Esophagus squamous epithelium (tissue), 4 donors: ENCODE results near the gene CPN2.

Experiments used
- POLR2A ChIP-seq, 4 donors: fragments of 450-650 bp; IDR thresholded peaks; one replicate each; pipeline ENCODE4 v1.6.1; 2017; ENCODE audit warnings: antibody characterized with exemption in 4 of 4, mild to moderate bottlenecking in 4 of 4, moderate library complexity in 3 of 4
- TF ChIP-seq, protein P1 (sequence below), 6 experiments: fragments of 450-650 bp in 4 of 6; fragments of 200-600 bp in 2 of 6; sonication (generic) in 2 of 6; IDR thresholded peaks; one replicate each; pipeline ENCODE4 v1.5.1; 2016 to 2019; ENCODE audit warnings: antibody characterized with exemption in 6 of 6, mild to moderate bottlenecking in 4 of 6, moderate library complexity in 4 of 6

DNA sequence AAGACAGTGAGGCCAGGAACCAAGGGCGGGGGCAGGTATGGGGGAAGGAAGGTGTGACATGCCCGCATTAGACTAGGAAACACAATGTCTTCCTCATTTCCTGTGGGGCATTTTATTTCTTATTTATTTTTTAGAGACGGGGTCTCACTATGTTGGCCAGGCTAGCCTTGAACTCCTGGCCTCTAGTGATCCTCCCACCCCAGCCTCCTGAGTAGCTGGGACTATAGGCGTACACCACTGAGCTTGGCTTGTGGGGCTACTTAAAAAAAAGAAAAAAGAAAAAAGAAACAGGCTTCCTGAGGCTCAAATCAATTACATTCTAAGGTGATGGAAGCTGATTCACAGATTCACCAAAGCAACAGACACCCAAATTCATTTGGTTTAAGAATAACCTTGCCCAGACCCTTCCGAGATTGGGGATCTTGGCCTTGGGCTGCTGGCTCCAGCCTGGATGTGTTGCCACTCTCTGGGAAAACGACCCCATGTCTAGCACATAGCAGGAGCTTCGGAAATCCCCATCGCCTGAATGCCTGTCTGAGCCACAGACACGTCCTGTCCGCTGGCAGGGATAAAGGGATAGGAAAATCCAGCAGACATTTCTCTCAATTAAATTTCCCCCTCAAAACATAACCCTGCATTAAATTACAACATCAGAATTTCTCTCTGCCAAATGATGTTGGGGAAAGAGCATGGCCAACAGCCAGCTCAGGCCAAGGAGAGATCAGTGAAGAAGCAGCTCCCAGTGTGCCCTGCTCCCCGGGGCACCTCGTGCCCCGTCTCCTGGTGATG lies 13.0 kb downstream of the CPN2 start:
- TF ChIP-seq, protein P1, sequence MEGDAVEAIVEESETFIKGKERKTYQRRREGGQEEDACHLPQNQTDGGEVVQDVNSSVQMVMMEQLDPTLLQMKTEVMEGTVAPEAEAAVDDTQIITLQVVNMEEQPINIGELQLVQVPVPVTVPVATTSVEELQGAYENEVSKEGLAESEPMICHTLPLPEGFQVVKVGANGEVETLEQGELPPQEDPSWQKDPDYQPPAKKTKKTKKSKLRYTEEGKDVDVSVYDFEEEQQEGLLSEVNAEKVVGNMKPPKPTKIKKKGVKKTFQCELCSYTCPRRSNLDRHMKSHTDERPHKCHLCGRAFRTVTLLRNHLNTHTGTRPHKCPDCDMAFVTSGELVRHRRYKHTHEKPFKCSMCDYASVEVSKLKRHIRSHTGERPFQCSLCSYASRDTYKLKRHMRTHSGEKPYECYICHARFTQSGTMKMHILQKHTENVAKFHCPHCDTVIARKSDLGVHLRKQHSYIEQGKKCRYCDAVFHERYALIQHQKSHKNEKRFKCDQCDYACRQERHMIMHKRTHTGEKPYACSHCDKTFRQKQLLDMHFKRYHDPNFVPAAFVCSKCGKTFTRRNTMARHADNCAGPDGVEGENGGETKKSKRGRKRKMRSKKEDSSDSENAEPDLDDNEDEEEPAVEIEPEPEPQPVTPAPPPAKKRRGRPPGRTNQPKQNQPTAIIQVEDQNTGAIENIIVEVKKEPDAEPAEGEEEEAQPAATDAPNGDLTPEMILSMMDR (IDR thresholded peaks at IDR 0.05): no peak
- no peak for TF ChIP-seq POLR2A (IDR thresholded peaks at IDR 0.05)
